HG03442 (cell line): ENCODE measurements around the gene SRPX2.

ENCODE experiments used
- ATAC-seq: cut with Tn5 transposase; IDR thresholded peaks from one replicate; pipeline ENCODE4 v1.9.1; 2021; ENCODE audit warnings: mild to moderate bottlenecking, moderate library complexity; ENCODE audit not compliant: unreplicated experiment

SRPX2 gene

GRCh38 chrX:100643956-100644860 lies at the start of gene SRPX2:
Gene SRPX2 (plus strand): TSS chrX:100644199. CDS start chrX:100646323, 2,124 bp downstream.
- no peak for ATAC-seq

GRCh38 chrX:100596601-100597000 lies 47.4 kb upstream of the SRPX2 start:
- no peak for ATAC-seq

- ATAC-seq: no peak
Observed at GRCh38 chrX:100599456-100599855, 44.5 kb upstream of the SRPX2 start.

DNA sequence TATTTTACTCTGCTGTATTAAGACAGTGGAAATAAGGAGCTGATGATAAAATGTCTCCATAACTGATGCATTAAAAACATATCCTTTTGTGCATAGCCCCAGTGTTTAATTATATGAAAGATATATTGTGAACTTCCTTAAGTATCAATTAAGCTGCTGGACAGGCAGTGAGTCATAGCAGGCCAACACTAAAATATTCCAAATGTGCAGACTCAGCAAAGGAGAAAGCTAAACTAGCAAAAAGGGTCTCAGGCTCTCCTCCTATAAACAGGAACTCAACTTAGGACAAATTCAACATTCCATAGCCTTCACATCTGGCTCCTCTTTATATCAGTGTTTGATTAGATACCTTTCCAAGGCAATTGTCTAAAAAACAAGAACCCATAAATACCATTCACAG lies 43.7 kb upstream of the SRPX2 start:
- ATAC-seq: no peak

DNA sequence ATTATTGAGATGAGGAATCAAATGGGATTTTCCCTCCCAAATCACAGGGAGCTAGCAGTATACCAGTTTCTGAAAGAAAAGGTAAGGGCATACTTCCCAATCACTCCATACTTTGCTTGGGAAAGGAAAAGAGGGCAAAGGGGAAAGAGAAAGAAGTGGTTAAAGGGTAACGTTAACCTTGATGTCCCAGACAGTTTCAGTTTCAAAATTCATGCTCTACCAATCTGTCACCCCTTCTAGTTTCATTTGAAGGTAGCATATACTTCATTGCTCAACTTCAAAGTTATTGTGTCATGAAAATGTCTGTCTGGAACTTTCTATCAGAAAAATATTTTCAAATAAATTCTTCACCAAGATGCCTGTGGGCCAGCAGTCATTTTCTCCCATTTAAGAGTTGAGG lies 43.2 kb upstream of the SRPX2 start:
- ATAC-seq: no peak

DNA sequence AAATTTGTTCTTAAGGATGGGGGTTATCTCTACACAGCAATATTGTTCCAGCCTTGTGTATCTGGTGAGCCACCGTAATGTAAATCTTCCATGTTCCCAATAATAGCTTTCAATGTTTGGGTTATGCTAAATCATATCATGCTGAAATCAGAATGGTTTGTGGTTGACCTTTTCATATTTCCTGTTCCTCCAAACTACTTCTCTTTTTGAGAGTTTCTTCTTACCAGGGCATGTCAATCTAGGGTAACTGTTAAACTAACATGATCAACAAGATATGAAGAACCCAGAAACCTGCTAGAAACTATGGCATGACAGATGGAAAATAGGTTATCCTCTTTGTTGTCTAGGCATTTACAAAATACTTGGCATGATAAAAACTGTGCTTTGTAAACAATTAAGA lies 37.2 kb upstream of the SRPX2 start:
- ATAC-seq: no peak

- no peak for ATAC-seq
Observed at GRCh38 chrX:100609591-100609990, 34.4 kb upstream of the SRPX2 start.

DNA sequence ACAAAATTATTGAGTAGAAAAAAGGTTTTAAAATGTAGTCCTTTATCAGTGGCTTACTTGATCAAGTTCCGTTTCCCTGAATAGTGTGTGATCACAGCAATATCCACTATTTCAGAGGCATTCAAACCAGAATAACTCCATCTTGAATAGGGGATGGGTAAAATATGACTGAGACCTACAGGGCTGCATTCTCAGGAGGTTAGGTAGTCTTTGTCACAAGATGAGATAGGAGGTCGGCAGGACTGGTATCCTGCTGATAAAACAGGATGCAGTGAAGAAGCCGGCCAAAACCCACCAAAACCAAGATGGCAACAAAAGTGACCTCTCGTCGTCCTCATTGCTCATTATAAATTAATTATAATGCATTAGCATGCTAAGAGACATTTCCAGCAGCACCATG lies 32.0 kb upstream of the SRPX2 start:
- ATAC-seq: no peak

DNA sequence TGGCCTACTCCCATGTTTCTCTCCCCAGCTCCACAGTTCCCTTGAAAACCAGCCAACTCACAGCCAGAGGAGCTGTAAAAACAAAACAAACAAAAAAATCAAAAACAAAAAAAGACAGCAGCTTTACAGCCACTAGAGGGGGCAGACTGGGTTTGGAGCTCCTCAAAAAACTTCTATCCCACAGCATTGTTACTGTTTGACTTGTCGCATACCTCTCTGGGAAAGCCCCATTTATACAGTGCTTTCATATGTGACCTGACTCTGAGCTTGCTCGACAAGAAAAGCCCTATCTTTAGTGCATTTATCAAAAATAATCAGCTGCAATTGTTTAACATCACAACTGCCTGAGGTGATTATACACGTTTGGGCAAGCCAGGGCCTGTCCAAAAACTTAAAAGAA lies 29.0 kb upstream of the SRPX2 start:
- ATAC-seq: peak; percentile 100

- no peak for ATAC-seq
Observed at GRCh38 chrX:100623001-100623400, 21.0 kb upstream of the SRPX2 start.

DNA sequence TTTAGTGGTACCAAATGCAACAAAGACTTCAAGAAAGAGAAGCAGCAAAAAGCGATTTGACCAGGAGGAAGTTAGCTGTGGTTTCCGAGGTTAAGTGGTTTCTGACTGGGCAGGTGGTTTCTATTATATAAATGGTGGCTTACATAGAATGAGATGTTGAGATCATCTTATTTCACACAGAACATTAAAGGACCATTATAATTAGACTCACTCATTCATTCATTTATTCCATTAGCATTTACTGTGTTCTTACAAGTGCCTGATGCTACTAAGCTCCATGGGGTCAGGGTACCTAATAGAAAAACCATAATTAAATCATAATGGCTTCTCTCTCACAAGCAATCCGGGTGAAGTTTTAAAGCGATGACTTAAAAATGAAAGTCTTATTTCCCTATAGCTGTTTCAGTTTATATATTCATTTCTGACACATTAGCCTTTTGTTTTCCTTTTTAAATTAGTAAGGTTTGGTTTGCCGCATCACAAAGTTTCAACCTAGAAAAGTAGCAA lies 18.0 kb upstream of the SRPX2 start:
- ATAC-seq: peak; percentile 96

DNA sequence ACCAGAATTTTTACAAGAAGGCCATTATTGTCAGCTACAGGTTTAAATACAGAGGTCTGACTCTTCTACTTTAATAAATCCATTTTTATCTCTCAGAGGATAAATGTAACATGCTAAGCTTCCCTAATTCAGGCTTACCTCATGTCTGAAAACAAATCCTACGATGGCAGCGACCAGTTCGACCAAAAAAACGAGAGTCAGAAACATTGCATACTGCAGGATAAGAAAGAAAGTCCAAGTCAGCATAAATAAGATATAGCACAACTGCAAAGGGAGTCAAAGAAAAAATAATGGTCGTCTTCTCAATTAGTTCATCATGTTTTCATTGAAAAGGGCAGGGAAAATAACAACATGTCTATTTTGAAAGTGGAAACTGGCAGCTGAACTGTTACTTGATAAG lies 9.0 kb upstream of the SRPX2 start:
- ATAC-seq: no peak

DNA sequence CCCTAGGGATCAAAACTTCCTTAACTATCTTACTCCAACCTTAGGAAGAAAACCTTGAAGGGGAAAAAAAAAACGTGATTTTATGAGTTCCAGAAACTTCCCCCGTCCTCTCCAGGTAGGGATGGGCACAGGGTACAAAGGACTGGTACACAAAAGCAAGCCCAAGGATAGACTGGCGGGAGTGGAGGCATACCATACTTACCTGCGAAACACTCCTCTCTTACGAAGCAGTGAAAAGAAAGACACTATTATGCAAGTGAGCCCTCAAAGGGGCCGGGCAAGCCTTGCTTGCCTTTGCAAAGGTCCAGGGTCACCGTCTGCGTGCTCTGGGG lies 8.0 kb upstream of the SRPX2 start:
- ATAC-seq: no peak

GRCh38 chrX:100636321-100636991 lies 7.5 kb upstream of the SRPX2 start, which contains the start of gene TSPAN6:
Gene TSPAN6 (minus strand): TSS chrX:100636806. CDS start chrX:100636694, 112 bp downstream.
- ATAC-seq: peak; percentile 86

- no peak for ATAC-seq
Observed at GRCh38 chrX:100642290-100642689, 1.7 kb upstream of the SRPX2 start.

DNA sequence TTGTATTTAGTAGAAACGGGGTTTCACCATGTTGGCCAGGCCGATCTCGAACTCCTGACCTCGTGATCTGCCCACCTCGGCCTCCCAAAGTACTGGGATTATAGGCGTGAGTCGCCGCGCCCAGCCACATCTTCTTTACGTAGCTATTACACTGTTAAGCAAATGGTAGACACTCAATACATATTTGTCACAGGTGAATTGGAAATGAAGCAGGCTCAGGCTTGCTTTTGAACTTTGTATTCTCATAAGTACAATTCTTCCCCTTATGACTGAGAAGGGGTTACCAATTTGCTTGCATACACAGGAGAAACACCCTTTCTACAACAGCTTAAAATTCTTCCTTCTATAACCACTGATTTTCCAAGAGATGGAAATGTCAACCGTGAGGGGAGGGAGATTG lies 787 bp upstream of the SRPX2 start:
- no peak for ATAC-seq

- ATAC-seq: no peak
Observed at GRCh38 chrX:100645106-100645505, 1.1 kb downstream of the SRPX2 start.

DNA sequence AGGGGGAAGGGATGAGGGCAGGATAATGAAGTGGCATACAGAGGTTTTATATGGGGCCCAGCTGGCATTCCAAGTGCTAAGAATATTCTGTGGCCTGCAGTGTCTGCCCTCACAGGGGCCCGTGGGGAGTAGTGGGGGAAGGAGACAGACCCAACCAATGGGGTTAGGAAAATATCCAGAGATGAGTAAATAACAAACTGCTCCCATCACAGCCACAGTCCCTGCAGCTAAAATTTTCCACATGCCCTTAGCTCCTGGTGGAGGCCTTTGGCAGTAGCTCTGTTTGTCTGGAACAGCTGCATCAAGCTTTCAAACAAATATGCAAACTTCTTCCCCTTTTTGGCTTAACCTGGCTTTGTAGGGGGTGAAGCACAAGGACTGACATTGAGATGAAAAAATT lies 3.1 kb downstream of the SRPX2 start:
- ATAC-seq: no peak

DNA sequence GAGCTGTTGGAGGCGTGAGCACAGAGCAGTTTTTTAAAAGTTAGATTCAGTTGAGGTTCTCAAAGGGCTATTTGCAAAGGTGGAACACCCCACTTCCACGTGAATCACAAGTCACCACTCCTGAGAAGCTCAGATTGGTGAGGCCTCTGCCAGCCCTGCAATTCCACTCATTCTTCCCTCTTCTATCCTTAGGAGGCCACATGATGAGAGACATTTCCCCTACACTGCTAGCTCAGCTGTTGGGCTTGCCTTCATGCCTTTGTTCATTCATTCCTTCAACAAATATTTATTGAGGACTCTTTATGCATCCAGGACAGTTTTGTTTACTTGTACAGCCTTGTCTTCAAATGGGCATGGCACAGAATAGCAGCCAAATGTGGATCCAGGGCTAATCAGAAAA lies 3.7 kb downstream of the SRPX2 start:
- ATAC-seq: no peak

- no peak for ATAC-seq
Observed at GRCh38 chrX:100648458-100649417, 4.7 kb downstream of the SRPX2 start.
